AG04450 (cell line): ENCODE results near the gene NRN1. TPM values are rescaled to one million over a fixed set of nuclear protein-coding genes. Genes with fewer than 3 reads are reported as not detected.
A peak's percentile ranks its signal among the peaks of the same experiment; 100 is the strongest.

Experiments used
- CTCF ChIA-PET: fragments of 300-600, 350-600 bp; formaldehyde crosslinking; extraction: SDS; loops from one replicate; lab custom pipeline; 2022; ENCODE audit warnings: antibody characterized with exemption, inconsistent platforms; lab: Charles Lee
- POLR2A ChIA-PET: fragments of 350-600 bp; formaldehyde crosslinking; extraction: SDS; loops from one replicate; lab custom pipeline; 2021; ENCODE audit warnings: antibody characterized with exemption, inconsistent platforms; lab: Yijun Ruan, JAX
- DNase-seq: peaks from one replicate; pipeline ENCODE4 v3.0.0-alpha.2; 2011; ENCODE audit warnings: low read depth, low spot score
- H3K27ac ChIP-seq: one replicate; pipeline ENCODE4 v1.5.1; 2012; ENCODE audit warnings: low read depth, low read length, control low read depth
- H3K27me3 ChIP-seq: one replicate; pipeline ENCODE4 v1.6.0; 2012; ENCODE audit warnings: low read length; ENCODE audit not compliant: control insufficient read depth, insufficient read depth
- H3K4me3 ChIP-seq: 2 replicates; pipeline ENCODE4 v1.5.1; 2011; ENCODE audit warnings: mild to moderate bottlenecking, low read depth, low read length, control low read depth
- H3K9me3 ChIP-seq: 2 replicates; pipeline ENCODE4 v1.5.1; 2012; ENCODE audit warnings: low read length; ENCODE audit not compliant: control insufficient read depth, insufficient read depth
- polyA plus RNA-seq: library from polyadenylated mRNA; depleted of rRNA; stranded (reverse); fragments of >200 nt; gene quantifications from 2 replicates; pipeline ENCODE4 v1.2.3, GENCODE V29; 2011
- TF ChIP-seq, protein P1 (sequence below): IDR thresholded peaks from 2 replicates; pipeline ENCODE4 v1.5.1; 2011; ENCODE audit warnings: low read depth, low read length, control low read depth, inconsistent platforms

Gene NRN1
- polyA plus RNA-seq, 1 experiment, result not detected

DNA sequence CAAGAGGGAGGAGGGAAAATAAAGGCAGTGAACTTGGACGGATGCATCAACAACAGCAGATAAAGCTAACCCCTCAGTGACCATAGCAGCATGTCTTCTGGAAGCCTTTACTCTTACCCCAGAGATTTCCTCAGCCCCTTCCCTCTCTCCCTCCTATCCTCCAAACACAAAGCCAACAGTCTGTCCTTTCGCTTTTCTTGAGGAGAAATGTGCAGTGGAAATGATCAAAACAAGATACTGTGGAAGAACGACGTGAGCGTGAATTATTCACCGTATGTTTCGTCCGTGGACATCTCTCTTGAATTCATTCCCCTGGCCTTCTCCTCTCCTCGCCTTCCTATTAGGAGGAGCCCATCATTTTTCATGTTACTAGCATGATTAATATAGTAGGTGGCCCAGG lies 8.5 kb downstream of the NRN1 start:
- DNase-seq, result no peak
- ChIA-PET POLR2A (no interaction called here), CTCF (interaction anchor here (2.2 kb wide), 1 partner anchor 527 kb away, joined by 8 read pairs; no protein-coding TSS in a partner anchor)
- H3K27ac ChIP-seq, result no peak overlapping the region
- H3K27me3 ChIP-seq, result peaks cover 82% of the 10 kb centered on the region
- TF ChIP-seq, protein P1, sequence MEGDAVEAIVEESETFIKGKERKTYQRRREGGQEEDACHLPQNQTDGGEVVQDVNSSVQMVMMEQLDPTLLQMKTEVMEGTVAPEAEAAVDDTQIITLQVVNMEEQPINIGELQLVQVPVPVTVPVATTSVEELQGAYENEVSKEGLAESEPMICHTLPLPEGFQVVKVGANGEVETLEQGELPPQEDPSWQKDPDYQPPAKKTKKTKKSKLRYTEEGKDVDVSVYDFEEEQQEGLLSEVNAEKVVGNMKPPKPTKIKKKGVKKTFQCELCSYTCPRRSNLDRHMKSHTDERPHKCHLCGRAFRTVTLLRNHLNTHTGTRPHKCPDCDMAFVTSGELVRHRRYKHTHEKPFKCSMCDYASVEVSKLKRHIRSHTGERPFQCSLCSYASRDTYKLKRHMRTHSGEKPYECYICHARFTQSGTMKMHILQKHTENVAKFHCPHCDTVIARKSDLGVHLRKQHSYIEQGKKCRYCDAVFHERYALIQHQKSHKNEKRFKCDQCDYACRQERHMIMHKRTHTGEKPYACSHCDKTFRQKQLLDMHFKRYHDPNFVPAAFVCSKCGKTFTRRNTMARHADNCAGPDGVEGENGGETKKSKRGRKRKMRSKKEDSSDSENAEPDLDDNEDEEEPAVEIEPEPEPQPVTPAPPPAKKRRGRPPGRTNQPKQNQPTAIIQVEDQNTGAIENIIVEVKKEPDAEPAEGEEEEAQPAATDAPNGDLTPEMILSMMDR, result no peak
- H3K9me3 ChIP-seq, result peaks cover 36% of the 10 kb centered on the region
- H3K4me3 ChIP-seq, result no peak overlapping the region

DNA sequence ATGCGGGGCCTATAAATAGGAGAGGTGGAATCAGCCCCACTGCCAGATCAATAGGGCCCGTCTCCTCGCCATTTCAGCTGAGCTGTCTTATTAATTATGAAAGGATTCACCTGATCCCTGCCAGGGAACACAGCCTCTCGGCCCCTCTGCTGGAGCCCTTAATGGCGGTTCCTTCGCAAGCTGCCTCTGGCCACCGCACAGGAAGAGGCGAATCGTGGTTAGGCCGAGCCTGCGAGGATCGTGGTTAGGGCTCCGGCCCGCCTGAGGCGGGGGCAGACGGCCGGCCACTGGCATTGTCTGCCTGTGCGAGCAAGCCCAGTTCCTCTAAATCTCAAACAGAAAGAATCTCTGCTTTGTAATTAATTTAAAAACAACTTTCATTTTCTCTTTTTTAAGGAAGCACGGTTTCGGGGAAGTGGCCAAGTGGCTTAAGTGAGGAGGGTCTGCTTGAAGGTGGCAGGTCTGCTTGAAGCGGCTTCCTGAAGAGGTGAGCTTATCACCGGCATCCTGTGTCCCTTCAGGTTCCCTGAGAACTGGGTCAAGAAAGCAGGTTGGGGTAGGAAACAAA lies 9.2 kb downstream of the NRN1 start:
- peak overlapping the region; percentile 76 for H3K4me3 ChIP-seq

DNA sequence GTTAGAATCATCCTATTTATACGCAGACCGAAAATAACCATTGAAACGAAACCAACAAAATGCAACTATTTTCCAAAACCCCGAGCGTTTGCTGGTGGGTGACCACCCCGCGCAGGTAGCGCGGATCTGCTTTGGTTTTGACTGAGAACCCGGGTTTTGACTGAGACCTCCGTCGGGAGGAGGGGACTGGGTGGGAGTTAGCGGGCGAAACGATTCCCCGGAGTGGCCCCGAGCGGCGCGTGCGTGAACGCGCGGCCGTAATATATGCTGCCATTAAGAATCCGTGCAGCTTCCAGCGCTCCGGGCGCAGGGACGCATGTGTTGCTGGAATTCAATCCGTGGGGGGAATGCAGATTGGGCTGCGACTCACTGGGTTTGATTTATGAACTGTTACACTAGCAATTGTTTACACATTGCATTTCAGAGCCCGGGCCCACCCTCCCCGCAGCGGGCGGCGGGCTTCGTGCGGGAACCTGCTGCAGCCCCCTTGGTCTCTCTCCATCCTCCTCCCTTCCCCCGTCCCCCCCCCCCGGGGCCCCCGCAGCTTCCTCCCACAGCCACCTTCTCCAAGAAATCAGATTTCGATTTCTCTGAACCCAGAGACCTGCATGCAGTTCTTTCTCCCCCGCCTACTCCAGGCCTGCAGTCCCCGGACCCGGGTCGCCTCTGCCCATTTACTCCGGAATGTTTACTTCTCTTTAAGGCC lies 9.9 kb downstream of the NRN1 start:
- no peak for DNase-seq
- POLR2A ChIA-PET, result no interaction called here
- H3K27me3 ChIP-seq, result peaks cover 75% of the 10 kb centered on the region
- TF ChIP-seq, protein P1, result no peak
- H3K27ac ChIP-seq, result no peak overlapping the region
- CTCF ChIA-PET, result interaction anchor here (2.2 kb wide), 1 partner anchor 526 kb away, joined by 8 read pairs; no protein-coding TSS in a partner anchor
- peaks cover 32% of the 10 kb centered on the region for H3K9me3 ChIP-seq
- peak overlapping the region; percentile 76 for H3K4me3 ChIP-seq

More for the DNA sequence above, 9.2 kb downstream of the NRN1 start:
- CTCF ChIA-PET, result interaction anchor here (2.2 kb wide), 1 partner anchor 526 kb away, joined by 8 read pairs; no protein-coding TSS in a partner anchor
- POLR2A ChIA-PET, result no interaction called here
- DNase-seq, result no peak
- no peak overlapping the region for H3K27ac ChIP-seq
- TF ChIP-seq, protein P1, result no peak
- peaks cover 36% of the 10 kb centered on the region for H3K9me3 ChIP-seq
- H3K27me3 ChIP-seq, result peaks cover 80% of the 10 kb centered on the region

DNA sequence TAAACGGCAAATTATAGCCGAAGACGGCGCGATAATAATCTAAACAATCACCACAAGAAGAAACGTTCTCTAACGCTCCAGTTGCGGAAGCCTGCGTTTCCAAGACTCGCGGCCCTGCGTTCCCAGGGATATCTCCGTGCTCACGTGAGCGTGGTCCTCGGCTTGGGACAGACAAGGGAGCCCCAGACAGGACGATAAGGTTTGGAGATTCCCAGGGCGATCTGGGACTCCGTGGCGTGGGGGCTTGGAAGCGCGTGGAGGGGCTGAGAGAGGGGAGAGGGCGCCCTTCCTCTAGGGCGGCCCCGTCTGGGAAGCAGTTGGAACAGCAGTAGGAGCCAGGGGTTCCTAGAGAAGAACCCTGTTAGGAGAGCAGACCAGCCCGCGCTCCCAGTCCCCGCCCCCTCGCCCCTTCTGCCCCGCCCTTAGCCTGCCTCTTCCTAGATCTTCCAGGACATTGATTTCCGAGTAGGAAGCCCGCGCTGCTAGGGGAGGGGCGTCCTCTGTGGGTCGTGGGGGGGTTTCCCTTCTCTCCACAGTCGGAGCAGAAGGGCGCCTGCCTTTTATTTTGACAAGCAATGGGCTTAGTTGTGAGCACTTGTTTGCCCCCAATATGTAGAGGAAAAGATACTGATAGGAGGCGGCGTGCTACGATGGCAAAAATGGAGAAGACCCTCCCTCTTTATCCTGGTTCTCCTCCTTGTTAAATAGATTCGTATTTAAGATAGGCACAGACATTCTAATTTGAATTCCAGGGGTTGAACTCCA lies 10.6 kb downstream of the NRN1 start:
- ChIA-PET CTCF (interaction anchor here (1.0 kb wide), 1 partner anchor 525 kb away, joined by 3 read pairs; no protein-coding TSS in a partner anchor), POLR2A (no interaction called here)
- no peak for DNase-seq
- H3K27me3 ChIP-seq, result peaks cover 68% of the 10 kb centered on the region
- H3K27ac ChIP-seq, result no peak overlapping the region
- H3K9me3 ChIP-seq, result peaks cover 32% of the 10 kb centered on the region
- TF ChIP-seq, protein P1, result peak; percentile 37; the same call in 1 of the 2 replicates
- H3K4me3 ChIP-seq, result peak overlapping the region; percentile 76

DNA sequence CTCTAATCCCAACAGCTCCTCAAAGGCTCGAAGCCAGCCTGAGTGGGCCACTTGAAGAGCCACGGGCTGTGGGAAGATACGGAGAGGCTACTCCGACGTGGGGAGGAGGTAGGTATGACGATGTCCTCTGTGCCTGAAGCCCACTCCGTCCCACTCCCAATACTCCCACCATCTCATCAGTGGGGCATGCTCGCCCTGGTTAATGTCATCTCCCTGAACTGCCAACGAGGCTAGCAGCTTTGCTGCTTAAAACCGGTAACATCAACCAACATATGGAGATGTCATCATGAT lies 11.1 kb downstream of the NRN1 start:
- peaks cover 32% of the 10 kb centered on the region for H3K9me3 ChIP-seq
- no peak overlapping the region for H3K27ac ChIP-seq
- CTCF ChIA-PET, result interaction anchor here (1.0 kb wide), 1 partner anchor 524 kb away, joined by 3 read pairs; no protein-coding TSS in a partner anchor
- H3K4me3 ChIP-seq, result no peak overlapping the region; the same call in 1 of the 2 replicates
- TF ChIP-seq, protein P1, result no peak
- no peak for DNase-seq
- H3K27me3 ChIP-seq, result peaks cover 63% of the 10 kb centered on the region
- POLR2A ChIA-PET, result no interaction called here
